HG03571 (cell line): ENCODE data around the gene FIGNL2.

ENCODE experiments used
- ATAC-seq: cut with Tn5 transposase; IDR thresholded peaks from one replicate; pipeline ENCODE4 v1.9.1; 2021; ENCODE audit not compliant: unreplicated experiment

FIGNL2 gene

GRCh38 chr12:51855586-51856428 lies 7.3 kb upstream of the FIGNL2 start:
- ATAC-seq: no peak

- ATAC-seq: no peak
These were observed 4.1 kb upstream of the FIGNL2 start for GRCh38 chr12:51852404-51853137.

GRCh38 chr12:51851413-51852124 lies 3.1 kb upstream of the FIGNL2 start:
- no peak for ATAC-seq

DNA sequence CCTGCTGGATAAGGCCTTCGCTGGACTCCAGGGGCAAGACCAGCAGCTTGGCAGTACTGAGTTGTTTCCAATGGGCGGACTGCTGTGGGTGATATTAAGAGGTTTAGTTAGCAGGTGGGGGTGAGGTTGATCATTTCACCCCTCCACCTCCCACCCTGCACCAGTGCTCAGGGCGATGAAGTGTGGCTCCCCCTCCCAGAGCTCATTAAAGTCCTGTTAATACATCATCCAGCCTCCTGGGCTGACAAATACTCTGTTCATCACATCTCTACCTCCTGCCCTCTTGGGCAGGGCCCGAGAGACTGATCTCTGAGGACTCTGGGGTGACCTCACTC lies 2.4 kb upstream of the FIGNL2 start:
- ATAC-seq: no peak

GRCh38 chr12:51850081-51850964 lies 1.8 kb upstream of the FIGNL2 start:
- ATAC-seq: no peak

DNA sequence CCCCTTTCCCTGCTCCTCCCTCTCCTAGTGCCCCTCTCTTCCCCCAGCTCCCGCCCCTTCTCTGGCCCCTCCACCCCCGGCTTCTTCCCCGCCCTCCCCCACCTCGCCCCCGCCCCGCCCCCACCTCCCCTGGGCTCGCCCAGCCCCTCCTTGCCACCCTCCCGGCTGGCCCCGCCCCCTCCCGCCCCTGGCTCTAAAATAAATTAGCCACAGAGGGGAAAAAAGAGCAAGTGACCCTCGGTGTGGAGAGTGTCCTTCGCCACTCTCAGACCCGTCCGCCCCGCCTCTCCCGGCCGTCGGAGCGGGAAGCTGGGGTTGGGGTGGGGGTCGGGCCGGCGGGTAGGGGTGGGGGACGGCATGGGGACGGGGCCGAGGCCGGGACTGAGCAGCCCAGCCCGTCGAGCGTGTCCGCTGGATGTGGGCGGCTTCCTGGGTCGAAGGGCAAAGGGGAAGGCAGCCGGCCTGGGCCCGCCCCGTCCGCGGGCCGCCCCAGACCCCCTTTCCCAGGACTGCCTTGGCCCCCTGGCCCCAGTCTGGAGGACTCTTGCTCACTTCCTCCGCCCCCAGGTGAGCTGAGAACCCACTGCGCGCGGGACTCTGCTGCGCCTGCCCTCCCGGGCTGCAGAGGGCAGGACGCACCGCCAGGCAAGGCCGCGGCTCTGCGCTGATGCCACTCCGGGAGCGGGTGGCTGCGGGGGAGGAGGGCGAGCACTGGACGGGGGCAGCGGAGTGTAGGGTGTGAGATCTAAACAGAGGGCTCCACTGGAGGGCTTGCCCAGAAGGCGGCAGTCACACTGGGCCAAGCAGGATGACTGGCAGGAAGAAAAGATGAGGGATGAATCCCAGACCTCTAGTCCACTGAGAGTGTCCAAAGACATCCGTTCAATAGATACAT lies 570 bp upstream of the FIGNL2 start:
- ATAC-seq: no peak

DNA sequence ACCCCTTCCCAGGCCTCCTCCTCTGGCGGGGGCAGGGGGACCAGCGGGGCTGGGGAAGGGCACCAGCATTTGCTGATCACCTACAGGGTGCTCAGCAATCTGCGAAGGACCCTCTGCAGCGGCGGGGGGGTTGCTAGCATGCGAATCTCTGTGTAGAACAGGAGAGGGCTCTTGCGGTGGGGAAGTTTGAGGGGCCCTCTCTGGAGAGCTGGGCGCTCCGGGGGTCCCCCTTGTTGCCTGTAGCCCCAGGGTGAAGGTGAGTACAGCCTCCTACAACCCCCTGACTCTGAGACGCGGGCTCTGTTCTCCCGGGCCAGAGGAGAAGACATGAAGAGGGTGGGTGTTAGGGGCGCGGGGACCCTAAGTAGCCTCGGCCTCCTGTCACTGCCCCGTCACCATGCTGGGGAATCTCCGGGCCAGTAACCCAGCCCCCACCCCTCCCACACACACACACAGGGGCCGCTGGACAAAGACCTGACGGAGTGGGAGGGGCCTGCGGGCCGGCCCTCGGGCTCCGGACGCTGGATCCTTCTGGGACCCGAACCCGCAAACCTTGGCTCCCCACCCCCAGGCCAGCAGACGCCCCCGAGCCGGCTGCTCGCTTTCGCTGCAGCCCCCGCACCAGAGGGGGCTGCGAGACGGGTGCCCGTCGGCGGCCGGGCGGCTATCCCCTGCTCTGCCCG lies 734 bp downstream of the FIGNL2 start:
- no peak for ATAC-seq

GRCh38 chr12:51846911-51847642 lies 1.4 kb downstream of the FIGNL2 start:
- ATAC-seq: no peak

GRCh38 chr12:51846271-51846691 lies 2.2 kb downstream of the FIGNL2 start:
- no peak for ATAC-seq

GRCh38 chr12:51845482-51845881 lies 3.0 kb downstream of the FIGNL2 start:
- no peak for ATAC-seq

DNA sequence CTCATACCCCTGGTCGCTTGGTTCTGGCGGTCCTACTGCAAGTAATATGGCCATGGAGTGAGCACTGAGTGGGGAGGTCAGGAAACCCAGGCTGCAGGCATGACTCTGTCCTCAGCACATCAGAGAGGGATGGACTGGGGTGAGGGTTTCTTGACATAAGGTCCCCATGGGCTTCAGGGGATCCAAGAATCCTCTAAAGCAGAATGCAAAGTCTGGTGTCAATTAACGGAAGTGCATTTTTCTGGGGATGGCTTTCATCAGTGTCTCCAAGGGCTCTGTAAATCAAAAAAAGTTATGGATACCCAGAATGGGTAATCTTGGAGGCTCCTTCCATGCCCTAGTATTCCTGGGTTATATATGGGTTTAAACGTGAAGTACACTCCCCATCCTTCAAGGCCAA lies 3.7 kb downstream of the FIGNL2 start:
- no peak for ATAC-seq

DNA sequence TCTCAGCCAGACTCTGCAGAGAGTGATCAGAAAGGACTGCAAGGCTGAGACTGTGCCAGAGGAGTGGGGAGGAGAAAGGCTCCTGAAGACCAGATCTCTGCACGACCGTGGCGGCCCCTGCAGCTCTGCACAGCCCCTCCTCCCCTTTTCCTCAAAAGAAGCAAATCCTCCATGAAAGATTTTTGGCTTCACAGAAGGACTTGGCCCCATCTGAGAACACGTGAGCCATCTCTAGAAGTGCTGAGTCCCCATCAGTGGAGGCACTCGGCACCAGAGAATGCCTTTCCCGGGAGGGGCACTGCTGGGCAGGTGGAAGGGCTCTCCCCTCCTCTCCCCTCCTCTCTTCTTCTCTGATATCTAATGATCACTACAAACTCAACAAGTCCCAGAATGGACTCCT lies 6.8 kb downstream of the FIGNL2 start:
- ATAC-seq: no peak

DNA sequence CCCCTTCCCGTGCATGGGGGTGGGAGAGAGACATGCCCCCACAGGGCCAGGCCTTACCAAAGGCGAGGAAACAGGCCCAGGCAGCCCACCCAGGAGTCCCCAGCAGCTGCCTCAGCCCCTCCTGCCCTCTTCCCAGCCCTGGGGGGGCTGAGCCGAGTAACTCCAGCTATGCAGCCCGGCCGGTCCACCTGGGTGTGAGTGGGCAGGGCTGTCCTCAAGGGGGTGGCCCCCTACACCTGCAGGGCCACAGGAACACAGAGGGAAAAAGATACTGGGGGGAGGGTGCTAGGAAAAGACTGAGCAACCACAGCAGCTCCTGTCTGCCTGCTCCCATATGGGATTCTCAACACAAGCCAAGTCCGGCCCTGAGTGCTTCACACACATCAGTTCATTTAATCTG lies 7.6 kb downstream of the FIGNL2 start:
- no peak for ATAC-seq

DNA sequence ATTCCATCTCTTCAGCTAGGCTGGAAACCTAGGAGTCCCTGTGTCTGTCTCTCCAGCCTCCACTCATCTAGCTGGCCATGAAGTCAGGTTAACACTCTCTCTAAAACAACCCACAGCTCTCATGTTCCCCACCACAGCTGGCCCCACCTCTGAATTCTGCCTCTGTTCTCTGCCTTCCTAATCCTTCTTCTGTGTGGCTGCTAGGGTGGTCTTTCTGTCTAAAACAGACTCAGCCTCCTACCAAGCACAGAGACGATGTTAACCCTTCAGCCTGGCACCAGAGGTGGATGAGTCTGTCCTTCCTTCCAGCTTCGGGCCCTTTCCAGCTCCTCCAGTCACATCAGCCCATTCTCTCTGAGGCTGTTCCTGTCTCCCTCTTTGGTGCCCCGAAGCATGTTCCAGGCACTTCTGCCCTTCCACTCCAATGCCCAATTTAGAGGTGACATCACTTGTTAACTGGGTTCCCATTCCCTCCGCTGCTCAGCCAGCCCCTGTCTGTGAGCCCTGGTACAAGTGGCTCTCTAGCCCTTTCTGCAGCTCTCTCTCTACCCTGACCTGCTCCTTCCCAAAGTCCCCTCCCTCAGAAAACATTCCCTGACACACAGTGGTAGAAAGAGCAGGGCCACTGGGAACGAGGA lies 9.1 kb downstream of the FIGNL2 start:
- ATAC-seq: no peak

DNA sequence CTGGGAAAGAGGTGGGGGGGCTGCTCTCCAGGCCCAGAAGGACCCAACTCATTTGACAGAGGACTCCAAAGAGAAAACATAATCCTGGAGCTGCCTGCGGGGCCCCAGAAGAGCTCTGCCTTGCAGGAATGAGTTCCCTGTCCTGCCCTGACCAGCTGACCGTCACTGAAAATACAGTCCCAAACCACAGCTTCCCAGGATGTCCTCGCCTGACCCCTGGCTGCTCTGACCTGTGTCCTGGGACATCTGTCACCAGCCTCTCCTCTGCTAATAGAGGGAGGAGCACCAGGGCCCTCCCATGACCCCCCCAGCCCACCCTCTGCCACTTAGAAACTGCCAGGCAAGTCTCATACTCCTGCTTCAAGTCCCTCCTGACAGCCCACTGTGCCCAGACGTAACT lies 9.8 kb downstream of the FIGNL2 start:
- ATAC-seq: no peak

DNA sequence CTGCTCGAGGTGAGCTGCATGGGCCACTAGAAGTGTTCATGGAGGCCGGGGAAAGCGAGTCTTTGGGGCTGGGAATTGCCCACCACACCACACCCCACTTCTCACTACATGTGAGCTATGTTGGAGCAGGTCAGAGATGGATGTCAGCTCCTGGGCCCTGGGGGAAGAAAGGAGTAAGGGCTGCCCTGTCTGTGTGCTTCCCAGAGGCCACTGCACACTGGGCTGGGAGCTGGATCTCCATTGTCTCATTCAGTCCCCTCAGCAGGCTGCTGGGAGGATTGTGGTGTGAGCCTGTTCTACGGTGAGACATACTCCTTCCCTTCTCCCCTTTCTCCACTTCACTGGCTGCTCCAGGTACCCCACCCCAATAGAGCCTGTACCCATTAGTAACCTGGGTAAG lies 10.5 kb downstream of the FIGNL2 start:
- no peak for ATAC-seq

DNA sequence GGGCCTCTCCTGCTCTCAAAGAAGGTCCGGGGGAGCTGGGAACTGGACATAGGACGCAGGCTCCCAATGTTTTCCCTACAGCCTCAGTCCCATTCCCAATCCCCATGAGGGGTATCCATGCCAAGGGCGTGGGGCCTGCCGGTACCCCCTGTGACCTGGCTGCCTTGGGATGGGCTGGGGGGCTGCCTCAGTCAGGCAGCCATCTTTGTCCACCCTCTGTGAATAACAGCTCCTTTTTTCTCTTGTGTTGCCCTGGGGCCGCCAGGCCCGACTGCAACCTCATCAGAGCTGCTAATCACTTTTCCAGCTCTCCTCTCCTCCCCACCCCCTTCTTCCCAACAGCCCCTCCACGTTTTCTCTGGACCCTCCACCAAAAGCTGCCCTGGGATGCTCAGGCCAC lies 11.2 kb downstream of the FIGNL2 start:
- ATAC-seq: no peak

GRCh38 chr12:51836827-51837173 lies 11.7 kb downstream of the FIGNL2 start:
- ATAC-seq: no peak
